Glutamatergic neuron (in vitro differentiated cells): ENCODE data around the gene TAX1BP3. TPM values are rescaled to one million over a fixed set of nuclear protein-coding genes. Genes with fewer than 3 reads are reported as not detected.

Experiments
- DNase-seq: peaks from one replicate; pipeline ENCODE4 v3.0.0; 2022
- H3K27ac Mint-ChIP-seq: one replicate; pipeline ENCODE4 v1.8.0; 2020; ENCODE audit warnings: mild to moderate bottlenecking, mixed read lengths, inconsistent platforms; ENCODE audit not compliant: unreplicated experiment
- H3K27me3 Mint-ChIP-seq: one replicate; pipeline ENCODE4 v1.8.0; 2020; ENCODE audit warnings: mild to moderate bottlenecking, moderate library complexity, mixed read lengths, inconsistent platforms; ENCODE audit not compliant: unreplicated experiment
- H3K36me3 Mint-ChIP-seq: one replicate; pipeline ENCODE4 v1.8.0; 2020; ENCODE audit warnings: mild to moderate bottlenecking, mixed read lengths, inconsistent platforms; ENCODE audit not compliant: unreplicated experiment
- H3K4me1 Mint-ChIP-seq: one replicate; pipeline ENCODE4 v1.8.0; 2020; ENCODE audit warnings: mild to moderate bottlenecking, low read depth, mixed read lengths, inconsistent platforms; ENCODE audit not compliant: unreplicated experiment
- H3K4me3 Mint-ChIP-seq: one replicate; pipeline ENCODE4 v1.8.0; 2020; ENCODE audit warnings: mild to moderate bottlenecking, mixed read lengths, inconsistent platforms; ENCODE audit not compliant: unreplicated experiment
- H3K9me3 Mint-ChIP-seq: one replicate; pipeline ENCODE4 v1.8.0; 2020; ENCODE audit warnings: mild to moderate bottlenecking, moderate library complexity, mixed read lengths, inconsistent platforms; ENCODE audit not compliant: unreplicated experiment
- long read RNA-seq: library from polyadenylated mRNA; unstranded; transcript quantifications from one replicate; pipeline ENCODE4 v2.0.0, GENCODE V29; 2020; ENCODE audit not compliant: unreplicated experiment
- total RNA-seq: library from RNA; stranded (reverse); fragmentation: NEBNext Ultra II Directional; extraction: Animal tissue kit (Norgen Biotek cat#: 25700); gene quantifications from one replicate; pipeline ENCODE4 v1.2.1, GENCODE V29; 2021; ENCODE audit not compliant: unreplicated experiment
- TF ChIP-seq, protein P1 (sequence below): fragments of 200-600 bp; sonication (generic); IDR thresholded peaks from one replicate; pipeline ENCODE4 v1.5.0; 2021; ENCODE audit not compliant: partially characterized antibody, unreplicated experiment

The TAX1BP3 gene
- 91.4 TPM for total RNA-seq
- long read RNA-seq, transcript TAX1BP3-201 (4 exons, 1,377 nt), result major isoform, 7 of 10 reads
- long read RNA-seq, partial matches to known transcripts, result 2 of 10 reads
- long read RNA-seq, other reads (novel, unspliced or antisense), result 0 of 10 reads

GRCh38 chr17:3668279-3669084 is at the start of gene TAX1BP3, which contains the start of gene EMC6:
TAX1BP3 (minus strand) TSS chr17:3668578; CDS start chr17:3668526, 52 bp downstream.
EMC6 (plus strand) TSS chr17:3668812; CDS start chr17:3669147, 335 bp downstream.
- H3K9me3 Mint-ChIP-seq, result peaks cover 23% of the 10 kb centered on the region
- H3K4me1 Mint-ChIP-seq, result peaks cover 25% of the 10 kb centered on the region
- no peaks in the 10 kb centered on the region for H3K36me3 Mint-ChIP-seq
- peaks cover 18% of the 10 kb centered on the region for H3K27me3 Mint-ChIP-seq
- TF ChIP-seq, protein P1, sequence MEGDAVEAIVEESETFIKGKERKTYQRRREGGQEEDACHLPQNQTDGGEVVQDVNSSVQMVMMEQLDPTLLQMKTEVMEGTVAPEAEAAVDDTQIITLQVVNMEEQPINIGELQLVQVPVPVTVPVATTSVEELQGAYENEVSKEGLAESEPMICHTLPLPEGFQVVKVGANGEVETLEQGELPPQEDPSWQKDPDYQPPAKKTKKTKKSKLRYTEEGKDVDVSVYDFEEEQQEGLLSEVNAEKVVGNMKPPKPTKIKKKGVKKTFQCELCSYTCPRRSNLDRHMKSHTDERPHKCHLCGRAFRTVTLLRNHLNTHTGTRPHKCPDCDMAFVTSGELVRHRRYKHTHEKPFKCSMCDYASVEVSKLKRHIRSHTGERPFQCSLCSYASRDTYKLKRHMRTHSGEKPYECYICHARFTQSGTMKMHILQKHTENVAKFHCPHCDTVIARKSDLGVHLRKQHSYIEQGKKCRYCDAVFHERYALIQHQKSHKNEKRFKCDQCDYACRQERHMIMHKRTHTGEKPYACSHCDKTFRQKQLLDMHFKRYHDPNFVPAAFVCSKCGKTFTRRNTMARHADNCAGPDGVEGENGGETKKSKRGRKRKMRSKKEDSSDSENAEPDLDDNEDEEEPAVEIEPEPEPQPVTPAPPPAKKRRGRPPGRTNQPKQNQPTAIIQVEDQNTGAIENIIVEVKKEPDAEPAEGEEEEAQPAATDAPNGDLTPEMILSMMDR, result no peak
- H3K27ac Mint-ChIP-seq, result peak within 1 kb of the TSS; percentile 93
- peak within 1 kb of the TSS; percentile 96 for H3K4me3 Mint-ChIP-seq
- peak; percentile 99 for DNase-seq

- no peaks in the 10 kb centered on the region for H3K36me3 Mint-ChIP-seq
- TF ChIP-seq, protein P1, result no peak
- no peak for DNase-seq
Observed at GRCh38 chr17:3715296-3715695, 46.9 kb upstream of the TAX1BP3 start.

GRCh38 chr17:3712811-3713463 is 44.6 kb upstream of the TAX1BP3 start:
- Mint-ChIP-seq H3K27ac (no peak overlapping the region), H3K27me3 (peaks cover 4% of the 10 kb centered on the region), H3K4me1 (no peaks in the 10 kb centered on the region), H3K9me3 (peaks cover 1% of the 10 kb centered on the region), H3K36me3 (no peaks in the 10 kb centered on the region), H3K4me3 (no peak overlapping the region)
- DNase-seq, result no peak
- TF ChIP-seq, protein P1, result no peak

More at GRCh38 chr17:3715296-3715695, 46.9 kb upstream of the TAX1BP3 start:
- H3K27me3 Mint-ChIP-seq, result no peaks in the 10 kb centered on the region
- no peak overlapping the region for H3K4me3 Mint-ChIP-seq
- no peak overlapping the region for H3K27ac Mint-ChIP-seq
- H3K4me1 Mint-ChIP-seq, result no peaks in the 10 kb centered on the region
- peaks cover 1% of the 10 kb centered on the region for H3K9me3 Mint-ChIP-seq

GRCh38 chr17:3710951-3711383 is 42.6 kb upstream of the TAX1BP3 start:
- no peak for DNase-seq
- no peak overlapping the region for H3K4me3 Mint-ChIP-seq
- no peaks in the 10 kb centered on the region for H3K36me3 Mint-ChIP-seq
- peaks cover 1% of the 10 kb centered on the region for H3K9me3 Mint-ChIP-seq
- H3K27ac Mint-ChIP-seq, result no peak overlapping the region
- H3K27me3 Mint-ChIP-seq, result peaks cover 4% of the 10 kb centered on the region
- TF ChIP-seq, protein P1, result no peak
- no peaks in the 10 kb centered on the region for H3K4me1 Mint-ChIP-seq
